H7 (cell line): Measurements from ENCODE around the gene OR2AJ1. TPM values are rescaled to one million over a fixed set of nuclear protein-coding genes. Genes with fewer than 3 reads are reported as not detected.

ENCODE experiments used
- DNase-seq: peaks from one replicate; pipeline ENCODE4 v3.0.0; 2012
- H3K27me3 ChIP-seq: 2 replicates; pipeline ENCODE4 v1.6.0; 2011; ENCODE audit warnings: mild to moderate bottlenecking, low read length; ENCODE audit not compliant: control insufficient read depth, insufficient read depth
- H3K36me3 ChIP-seq: replicated peaks from 2 replicates; pipeline ENCODE4 v1.5.1; 2011; ENCODE audit warnings: low read length; ENCODE audit not compliant: control insufficient read depth, insufficient read depth
- H3K4me3 ChIP-seq: 2 replicates; pipeline ENCODE4 v1.5.1; 2011; ENCODE audit warnings: low read depth, mild to moderate bottlenecking, control low read depth, low read length, moderate library complexity; ENCODE audit not compliant: insufficient read depth
- total RNA-seq: library from RNA; depleted of rRNA; stranded (reverse); fragments of >200 nt; shearing (Covaris generic); gene quantifications from 2 replicates; pipeline ENCODE4 v1.2.3, GENCODE V29; 2014; rRNA removed

OR2AJ1 gene, protein sequence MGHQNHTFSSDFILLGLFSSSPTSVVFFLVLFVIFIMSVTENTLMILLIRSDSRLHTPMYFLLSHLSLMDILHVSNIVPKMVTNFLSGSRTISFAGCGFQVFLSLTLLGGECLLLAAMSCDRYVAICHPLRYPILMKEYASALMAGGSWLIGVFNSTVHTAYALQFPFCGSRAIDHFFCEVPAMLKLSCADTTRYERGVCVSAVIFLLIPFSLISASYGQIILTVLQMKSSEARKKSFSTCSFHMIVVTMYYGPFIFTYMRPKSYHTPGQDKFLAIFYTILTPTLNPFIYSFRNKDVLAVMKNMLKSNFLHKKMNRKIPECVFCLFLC
- total RNA-seq: not detected in 2 replicates

DNA sequence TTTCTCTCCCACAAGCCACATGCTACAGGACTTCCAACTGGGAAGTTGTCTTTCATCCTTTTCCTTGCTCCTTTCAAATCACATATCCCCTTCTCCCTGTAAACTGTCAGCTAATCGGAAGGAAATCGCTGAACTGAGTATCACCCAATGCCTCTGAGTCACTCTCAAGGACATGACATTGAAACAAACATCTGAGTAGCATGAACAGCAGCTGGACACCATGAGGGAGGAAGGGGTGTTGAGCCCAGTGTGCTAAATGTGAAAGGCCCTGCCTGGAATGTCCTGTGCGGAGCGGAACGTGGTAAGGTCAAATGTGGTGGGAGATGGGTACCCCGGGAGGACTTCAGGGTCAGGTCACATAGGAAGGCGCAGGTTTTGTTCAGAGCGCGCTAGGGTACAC, at the start of gene OR2AJ1:
Gene OR2AJ1 (plus strand): TSS at position 22 of the 400 bp plus-strand sequence. CDS start 8,880 bp downstream, outside the sequence.
- Histone ChIP-seq H3K36me3 (no peaks in the 10 kb centered on the region), H3K4me3 (no peak within 1 kb of the TSS), H3K27me3 (no peaks in the 10 kb centered on the region)
- no peak for DNase-seq

DNA sequence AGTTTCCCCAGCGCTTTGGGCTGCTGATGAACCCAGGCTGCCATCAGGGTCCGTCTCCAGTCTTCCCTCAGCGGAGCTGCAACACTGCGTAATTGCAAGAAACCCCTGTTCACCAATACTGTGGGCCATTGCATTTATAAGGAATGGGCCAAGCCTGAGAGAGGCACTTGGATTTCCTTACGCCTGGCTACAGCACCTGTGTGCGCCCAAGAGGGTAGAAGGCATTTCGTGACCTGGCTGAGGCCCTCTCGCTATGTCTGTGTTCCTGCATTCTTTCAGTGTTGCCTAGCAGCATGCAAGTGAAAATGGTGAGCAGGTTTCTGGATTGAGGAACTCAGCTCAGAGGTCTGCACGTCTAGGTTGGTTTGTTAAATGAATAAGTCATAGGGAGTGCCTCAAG, 41.3 kb upstream of the OR2AJ1 start:
- Histone ChIP-seq H3K4me3 (no peak overlapping the region), H3K36me3 (no peaks in the 10 kb centered on the region), H3K27me3 (no peaks in the 10 kb centered on the region)
- DNase-seq: no peak

DNA sequence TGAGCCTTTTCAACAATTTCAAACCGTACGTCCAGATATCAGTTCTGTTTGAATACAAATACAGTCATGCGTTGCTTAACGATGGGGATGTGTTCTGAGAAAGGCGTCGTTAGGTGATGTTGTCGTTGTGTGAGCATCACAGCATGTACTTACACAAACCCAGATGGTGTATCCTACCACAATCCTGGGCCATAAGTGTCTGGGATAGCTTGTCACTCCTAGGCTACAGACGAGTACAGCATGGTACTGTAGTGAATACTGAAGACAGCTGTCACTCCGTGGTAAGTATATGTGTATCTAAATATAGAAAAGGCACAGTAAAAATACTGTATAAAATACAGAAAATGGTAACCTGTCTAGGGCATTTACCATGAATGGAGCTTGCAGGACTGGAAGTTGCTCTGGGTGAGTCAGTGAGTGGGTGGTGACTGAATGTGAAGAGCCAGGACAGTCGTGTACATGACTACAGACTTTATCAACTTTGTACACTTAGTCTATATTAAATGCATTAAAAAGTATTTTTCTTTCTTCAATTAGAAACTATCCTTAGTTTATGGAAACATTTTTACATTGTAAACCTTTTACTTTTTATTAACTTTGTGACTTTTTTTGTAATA, 39.8 kb upstream of the OR2AJ1 start:
- Histone ChIP-seq H3K36me3 (no peaks in the 10 kb centered on the region), H3K27me3 (no peaks in the 10 kb centered on the region), H3K4me3 (no peak overlapping the region)
- DNase-seq: no peak

DNA sequence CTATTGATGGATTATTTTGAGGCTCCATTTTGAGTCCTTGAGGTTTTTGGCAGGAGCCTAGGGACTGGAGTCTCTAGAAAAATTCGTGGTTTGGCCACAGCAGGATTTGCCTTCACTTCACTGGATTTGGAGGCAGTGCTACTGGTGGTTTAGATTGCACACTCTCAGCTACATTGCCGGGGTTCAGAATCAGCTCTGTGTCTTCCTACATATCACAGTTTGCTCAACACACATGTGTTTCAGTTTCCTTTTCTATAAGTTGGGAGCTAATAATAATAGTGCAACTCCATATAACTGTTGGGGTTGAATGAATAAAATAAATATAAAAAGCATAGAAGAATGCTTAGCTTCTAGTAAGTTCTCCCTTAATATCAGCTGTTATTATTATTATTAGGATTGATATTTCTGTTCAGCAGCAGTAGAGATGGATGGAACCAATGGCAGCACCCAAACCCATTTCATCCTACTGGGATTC, 29.5 kb upstream of the OR2AJ1 start, which contains the start of gene OR2W3:
Gene OR2W3 (plus strand): TSS at position 425 of the 475 bp plus-strand sequence. CDS start 0 bp downstream, at position 425.
- Histone ChIP-seq H3K27me3 (no peaks in the 10 kb centered on the region), H3K4me3 (no peak within 1 kb of the TSS), H3K36me3 (no peaks in the 10 kb centered on the region)
- no peak for DNase-seq

DNA sequence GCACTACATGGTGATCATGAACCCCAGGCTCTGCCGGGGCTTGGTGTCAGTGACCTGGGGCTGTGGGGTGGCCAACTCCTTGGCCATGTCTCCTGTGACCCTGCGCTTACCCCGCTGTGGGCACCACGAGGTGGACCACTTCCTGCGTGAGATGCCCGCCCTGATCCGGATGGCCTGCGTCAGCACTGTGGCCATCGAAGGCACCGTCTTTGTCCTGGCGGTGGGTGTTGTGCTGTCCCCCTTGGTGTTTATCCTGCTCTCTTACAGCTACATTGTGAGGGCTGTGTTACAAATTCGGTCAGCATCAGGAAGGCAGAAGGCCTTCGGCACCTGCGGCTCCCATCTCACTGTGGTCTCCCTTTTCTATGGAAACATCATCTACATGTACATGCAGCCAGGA, 28.7 kb upstream of the OR2AJ1 start:
- Histone ChIP-seq H3K36me3 (no peaks in the 10 kb centered on the region), H3K4me3 (no peak overlapping the region), H3K27me3 (no peaks in the 10 kb centered on the region)
- DNase-seq: no peak

DNA sequence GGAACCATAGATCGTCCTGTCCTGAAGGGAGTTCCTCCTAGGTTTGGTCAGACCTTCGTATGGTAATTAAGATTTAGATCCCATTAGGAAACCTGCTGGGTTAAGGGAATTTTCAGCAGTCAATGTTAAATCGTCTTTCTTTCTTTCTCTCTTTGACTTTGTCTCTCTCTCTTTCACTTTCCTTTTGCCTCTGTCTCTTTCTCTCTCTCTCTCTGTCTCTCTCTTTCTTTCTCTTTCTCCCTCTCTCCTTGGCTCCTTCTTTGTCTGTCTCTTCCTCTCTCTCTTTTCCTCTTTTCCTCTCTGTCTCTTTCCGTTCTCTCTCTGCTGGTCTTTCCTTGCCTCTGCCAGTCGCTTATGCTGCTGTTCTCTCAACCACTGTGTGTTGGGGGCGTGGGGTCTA, 20.6 kb upstream of the OR2AJ1 start:
- Histone ChIP-seq H3K27me3 (no peaks in the 10 kb centered on the region), H3K36me3 (no peaks in the 10 kb centered on the region), H3K4me3 (no peak overlapping the region)
- DNase-seq: no peak

DNA sequence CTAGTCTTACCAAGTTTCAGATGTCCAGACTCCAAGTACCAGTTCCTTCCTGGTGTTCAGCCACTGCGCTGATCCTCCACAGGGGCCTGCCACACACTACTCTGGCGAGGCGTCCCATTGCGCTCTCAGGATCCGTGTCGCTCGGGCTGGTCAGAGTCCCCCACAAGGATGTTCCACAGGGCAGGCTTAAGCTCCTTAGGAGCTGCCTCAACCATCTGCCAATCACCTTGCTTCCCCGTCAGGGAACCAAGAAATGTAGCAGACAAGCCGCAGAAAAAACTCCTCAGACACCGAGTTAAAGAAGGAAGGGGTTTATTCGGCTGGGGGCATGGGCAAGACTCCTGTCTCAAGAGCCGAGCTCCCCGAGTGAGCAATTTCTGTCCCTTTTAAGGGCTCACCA, 19.5 kb upstream of the OR2AJ1 start:
- no peak overlapping the region for H3K4me3 ChIP-seq
- no peaks in the 10 kb centered on the region for H3K27me3 ChIP-seq
- DNase-seq: no peak
- no peaks in the 10 kb centered on the region for H3K36me3 ChIP-seq

DNA sequence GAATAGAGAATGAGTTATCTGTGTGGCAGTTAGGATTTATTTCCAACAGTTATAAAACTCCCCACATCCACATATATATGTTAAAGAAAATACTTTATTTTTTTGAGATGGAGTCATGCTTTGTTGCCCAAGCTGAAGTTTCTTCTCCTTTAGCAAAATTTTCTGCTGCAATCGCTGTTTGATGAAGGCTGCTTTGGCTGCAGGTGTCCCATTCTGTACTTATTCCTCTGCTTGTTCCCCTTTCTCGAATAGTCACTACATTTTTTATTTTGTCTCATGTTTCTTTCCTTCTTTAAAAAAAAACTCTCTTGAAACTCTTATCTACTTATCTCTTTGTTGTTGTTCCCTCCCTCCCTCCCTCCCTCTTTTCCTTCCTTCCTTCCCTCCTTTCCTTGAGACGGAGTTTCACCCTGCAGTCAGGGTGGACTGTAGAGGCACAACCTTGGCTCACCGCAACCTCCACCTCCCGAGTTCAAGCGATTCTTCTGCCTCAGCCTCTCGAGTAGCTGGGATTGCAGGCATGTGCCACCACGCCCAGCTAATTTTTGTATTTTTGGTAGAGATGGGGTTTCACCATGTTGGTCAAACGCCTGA, 18.7 kb upstream of the OR2AJ1 start:
- Histone ChIP-seq H3K36me3 (no peaks in the 10 kb centered on the region), H3K27me3 (no peaks in the 10 kb centered on the region), H3K4me3 (no peak overlapping the region)
- DNase-seq: no peak

DNA sequence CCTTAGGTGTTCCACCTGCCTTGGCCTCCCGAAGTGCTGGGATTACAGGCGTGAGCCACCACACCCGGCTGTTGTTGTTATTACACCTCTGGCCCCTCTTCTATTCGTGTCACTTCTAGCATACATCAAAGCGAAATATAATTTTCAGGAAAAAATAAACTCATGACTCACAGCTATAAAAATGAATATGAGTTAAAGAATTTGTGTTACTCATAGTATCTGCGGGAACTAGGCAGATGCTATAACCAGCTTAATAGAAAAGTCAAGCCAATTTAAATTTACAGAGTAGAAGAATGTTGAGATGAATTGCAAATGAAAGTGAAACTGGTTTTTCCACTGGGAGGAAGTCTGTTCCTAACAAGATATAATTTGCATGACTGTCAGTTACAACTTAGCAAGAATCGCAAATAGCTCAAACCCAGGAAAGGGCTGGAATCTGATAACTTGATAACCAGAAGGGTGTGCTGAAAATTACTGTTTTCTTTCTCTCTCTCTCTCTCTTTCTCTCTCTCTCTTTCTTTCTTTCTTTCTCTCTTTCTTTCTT, 18.1 kb upstream of the OR2AJ1 start:
- DNase-seq: peak; percentile 17
- no peaks in the 10 kb centered on the region for H3K27me3 ChIP-seq
- H3K36me3 ChIP-seq: no peaks in the 10 kb centered on the region
- no peak overlapping the region for H3K4me3 ChIP-seq

DNA sequence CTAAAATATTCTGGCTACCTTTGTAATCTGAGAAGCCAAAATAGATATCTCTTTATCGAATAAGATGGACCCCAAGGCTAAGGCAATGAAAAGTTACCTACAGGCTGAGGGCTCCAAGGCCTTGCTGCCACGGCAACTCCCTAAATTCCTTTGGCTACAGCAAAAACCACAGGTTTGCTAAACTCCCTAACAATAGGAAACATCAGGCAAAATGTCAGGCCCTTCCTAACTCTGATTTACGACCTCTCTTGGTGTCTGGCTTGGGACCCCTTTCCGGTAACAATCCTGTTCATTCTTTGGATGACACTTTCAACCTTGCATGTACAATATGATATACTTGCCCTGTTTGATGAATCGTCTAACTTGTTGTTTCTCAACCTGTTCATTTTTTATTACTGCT, 15.9 kb upstream of the OR2AJ1 start:
- no peak for DNase-seq
- Histone ChIP-seq H3K4me3 (no peak overlapping the region), H3K36me3 (no peaks in the 10 kb centered on the region), H3K27me3 (no peaks in the 10 kb centered on the region)

DNA sequence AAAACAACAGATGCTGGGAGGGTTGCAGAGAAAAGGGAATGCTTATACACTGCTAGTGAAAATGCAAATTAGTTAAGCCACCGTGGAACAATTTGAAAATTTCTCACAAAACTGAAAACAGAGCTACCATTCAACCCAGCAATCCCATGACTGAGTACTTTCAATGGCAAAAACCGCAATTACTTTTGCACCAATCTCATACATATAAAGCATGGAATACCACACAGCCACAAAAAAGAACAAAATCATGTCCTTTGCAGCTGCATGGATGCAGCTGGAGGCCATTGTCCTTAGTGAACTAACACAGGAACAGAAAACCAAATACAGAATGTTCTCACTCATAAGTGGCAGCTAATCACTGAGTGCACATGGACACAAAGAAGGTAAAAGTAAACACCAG, 10.9 kb upstream of the OR2AJ1 start:
- Histone ChIP-seq H3K36me3 (no peaks in the 10 kb centered on the region), H3K27me3 (no peaks in the 10 kb centered on the region), H3K4me3 (no peak overlapping the region)
- no peak for DNase-seq

DNA sequence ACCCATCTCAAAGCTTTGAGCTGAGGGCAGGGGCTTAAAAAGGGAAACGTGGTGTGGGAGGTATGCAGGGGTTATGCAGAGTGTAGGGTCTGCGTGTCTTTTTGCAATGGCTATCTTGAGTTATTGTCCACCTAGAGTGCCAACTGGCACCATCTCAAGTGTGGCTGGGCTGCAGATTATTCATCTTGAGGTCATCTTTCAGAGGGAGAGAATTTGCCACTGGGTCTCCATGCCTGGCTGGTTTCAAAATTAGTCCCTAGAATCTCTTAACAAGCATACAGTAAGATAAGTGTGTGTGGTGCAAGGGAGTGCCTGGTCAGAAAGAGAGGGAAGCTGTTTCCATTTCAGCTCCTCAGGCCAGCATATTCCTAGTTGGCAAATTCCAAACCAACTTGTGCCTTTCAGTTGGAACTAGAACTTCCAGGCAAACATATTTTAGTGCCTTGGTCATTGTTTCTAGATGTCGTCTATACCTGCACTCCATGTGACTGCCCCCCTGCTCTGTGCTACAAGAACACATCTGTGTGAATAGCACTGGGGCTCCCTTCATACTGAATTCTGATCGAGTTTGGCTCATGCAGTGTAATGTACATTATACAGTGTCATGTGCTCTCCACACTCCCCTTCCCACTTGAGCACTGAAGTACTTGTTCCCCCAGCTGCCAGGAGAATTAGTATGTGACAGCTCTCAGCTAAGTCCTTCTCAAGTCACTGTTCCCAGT, 9.6 kb upstream of the OR2AJ1 start:
- Histone ChIP-seq H3K27me3 (no peaks in the 10 kb centered on the region), H3K36me3 (no peaks in the 10 kb centered on the region), H3K4me3 (no peak overlapping the region)
- DNase-seq: no peak

DNA sequence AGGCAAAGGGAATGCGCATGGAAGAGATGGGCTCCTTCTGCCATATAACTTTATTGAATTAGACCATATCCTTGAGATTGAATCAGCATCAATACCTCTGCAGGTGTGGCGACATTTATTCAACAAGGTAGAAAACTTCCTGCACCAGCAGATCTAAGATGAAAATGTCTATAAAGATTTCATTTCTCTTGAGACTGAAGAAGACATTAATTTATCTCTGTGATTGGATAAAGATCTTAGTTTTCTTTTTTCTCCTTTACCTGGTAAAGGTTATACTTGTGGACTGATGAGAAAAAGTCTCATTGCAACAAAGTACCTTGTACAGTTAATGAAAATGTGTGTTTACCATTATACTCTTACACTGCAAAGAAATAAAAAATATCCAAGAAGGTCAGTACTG, 4.7 kb upstream of the OR2AJ1 start, which contains the start of gene OR2T8:
Gene OR2T8 (plus strand): TSS at position 301 of the 400 bp plus-strand sequence. CDS start 766 bp downstream, outside the sequence.
- Histone ChIP-seq H3K4me3 (no peak within 1 kb of the TSS), H3K27me3 (no peaks in the 10 kb centered on the region), H3K36me3 (no peaks in the 10 kb centered on the region)
- DNase-seq: no peak

DNA sequence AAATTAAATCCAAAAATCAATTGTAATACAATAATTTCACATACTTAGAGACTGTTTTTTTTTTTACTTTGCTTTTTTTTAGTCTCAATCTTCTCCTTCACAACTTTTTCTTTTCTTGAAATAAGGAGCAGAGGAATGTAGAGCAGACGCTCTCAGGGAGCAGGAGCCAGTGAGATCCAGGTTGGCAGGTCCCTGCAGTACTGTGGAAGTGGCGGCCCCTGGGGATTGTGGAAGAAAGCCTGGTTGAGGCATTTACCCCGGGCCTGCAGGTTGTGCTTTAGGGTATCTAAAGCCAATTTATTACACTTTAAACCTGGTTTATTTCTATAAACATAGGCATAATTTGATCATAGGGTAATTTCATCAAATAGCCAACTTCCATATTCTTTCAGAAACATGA, 748 bp upstream of the OR2AJ1 start:
- DNase-seq: peak; percentile 31
- Histone ChIP-seq H3K27me3 (no peaks in the 10 kb centered on the region), H3K4me3 (no peak overlapping the region), H3K36me3 (no peaks in the 10 kb centered on the region)
